ENCODE results near the gene SORL1.
"Not testable (repeated sequence)": the region's sequence is repeated elsewhere in the genome, so short reads cannot be mapped to it uniquely, and the experiment has no call there.

The SORL1 gene

DNA sequence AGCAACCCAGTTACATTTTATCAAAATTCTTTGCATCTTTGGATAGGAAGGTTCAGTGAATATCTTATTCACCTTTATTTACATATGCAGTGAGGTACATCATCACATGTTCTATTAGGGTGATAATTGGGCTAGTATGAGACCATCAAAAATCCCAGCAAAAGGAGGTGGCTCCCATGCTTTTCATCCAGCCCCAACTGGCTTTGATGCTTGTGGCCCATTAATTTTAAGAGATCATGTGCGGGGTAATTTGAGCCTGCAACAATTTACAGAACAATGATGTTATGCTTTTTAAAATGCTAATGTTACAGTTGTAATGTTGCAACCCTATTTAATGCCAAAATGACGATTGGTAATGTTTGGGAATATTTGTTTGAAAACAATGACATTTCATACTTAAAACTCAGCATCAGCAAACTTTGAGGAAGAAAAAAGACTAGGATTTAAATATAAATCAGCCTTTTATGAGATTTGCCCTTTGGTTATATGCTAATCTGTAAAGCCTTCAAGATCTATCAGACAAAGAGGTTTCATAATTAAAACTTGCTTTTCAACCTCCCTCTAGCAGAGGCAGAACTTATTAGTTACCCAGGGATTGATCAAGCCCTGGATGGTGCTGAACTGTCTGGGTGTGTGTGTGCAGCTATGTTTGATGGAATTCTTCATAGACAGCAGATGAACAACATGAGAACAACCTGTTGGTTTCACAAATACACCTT lies 184.1 kb downstream of the SORL1 start:
- H3K4me3 ChIP-seq (ENCODE audit: low read depth, low read length) = no peak overlapping the region
- H3K27me3 ChIP-seq (ENCODE audit: control insufficient read depth, insufficient read depth, low read length) = no peaks in the 10 kb centered on the region
- H3K36me3 ChIP-seq (ENCODE audit: control insufficient read depth, insufficient read depth, low read length) = peaks cover 10% of the 10 kb centered on the region
- H3K9me3 ChIP-seq (ENCODE audit: control insufficient read depth, insufficient read depth, low read depth, low read length) = no peaks in the 10 kb centered on the region
- no peak overlapping the region for H3K9ac ChIP-seq (ENCODE audit: low read length)
- peak overlapping the region; percentile 17; the same call in 1 of the 2 replicates for H3K27ac ChIP-seq (ENCODE audit: low read depth, low read length)
- H3K4me1 ChIP-seq (ENCODE audit: control insufficient read depth, insufficient read depth, low read length) = peaks cover 36% of the 10 kb centered on the region

DNA sequence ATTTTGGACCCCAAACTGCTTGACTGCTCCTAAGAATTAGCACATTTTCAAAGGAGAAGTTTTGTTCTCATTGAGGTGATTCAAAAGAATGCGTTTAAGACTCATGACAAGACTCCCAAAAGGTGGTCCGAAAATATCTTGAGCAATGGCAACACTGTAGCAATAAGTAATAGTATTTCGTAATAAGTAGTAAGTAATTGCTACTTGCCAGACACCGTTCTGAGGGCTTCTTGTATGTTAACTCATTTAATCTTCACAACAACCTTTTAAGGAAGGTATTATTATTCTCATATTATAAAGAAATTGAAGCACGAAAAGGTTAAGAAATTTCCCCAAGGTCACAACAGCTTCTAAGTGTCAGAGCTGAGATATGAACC lies 184.7 kb downstream of the SORL1 start:
- Histone ChIP-seq H3K9ac (ENCODE audit: low read length) (no peak overlapping the region), H3K36me3 (ENCODE audit: control insufficient read depth, insufficient read depth, low read length) (peaks cover 7% of the 10 kb centered on the region), H3K4me1 (ENCODE audit: control insufficient read depth, insufficient read depth, low read length) (peaks cover 36% of the 10 kb centered on the region), H3K9me3 (ENCODE audit: control insufficient read depth, insufficient read depth, low read depth, low read length) (no peaks in the 10 kb centered on the region), H3K27ac (ENCODE audit: low read depth, low read length) (peak overlapping the region; percentile 17; the same call in 1 of the 2 replicates), H3K27me3 (ENCODE audit: control insufficient read depth, insufficient read depth, low read length) (no peaks in the 10 kb centered on the region), H3K4me3 (ENCODE audit: low read depth, low read length) (peak overlapping the region; percentile 25; the same call in 1 of the 2 replicates)

DNA sequence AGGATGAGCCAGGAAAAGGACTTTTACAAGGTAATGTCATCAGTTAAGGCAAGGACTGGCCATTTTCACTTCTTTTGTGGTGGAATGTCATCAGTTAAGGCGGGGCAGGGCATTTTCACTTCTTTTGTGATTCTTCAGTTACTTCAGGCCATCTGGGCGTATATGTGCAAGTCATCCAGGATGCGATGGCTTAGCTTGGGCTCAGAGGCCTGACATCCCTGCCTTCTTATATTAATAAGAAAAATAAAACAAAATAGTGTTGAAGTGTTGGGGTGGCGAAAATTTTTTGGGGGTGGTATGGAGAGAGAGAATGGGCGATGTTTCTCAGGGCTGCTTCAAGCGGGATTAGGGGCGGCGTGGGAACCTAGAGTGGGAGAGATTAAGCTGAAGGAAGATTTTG lies 185.5 kb downstream of the SORL1 start:
- H3K36me3 ChIP-seq (ENCODE audit: control insufficient read depth, insufficient read depth, low read length); H3K27me3 ChIP-seq (ENCODE audit: control insufficient read depth, insufficient read depth, low read length); H3K4me3 ChIP-seq (ENCODE audit: low read depth, low read length); H3K27ac ChIP-seq (ENCODE audit: low read depth, low read length); H3K9me3 ChIP-seq (ENCODE audit: control insufficient read depth, insufficient read depth, low read depth, low read length); H3K9ac ChIP-seq (ENCODE audit: low read length): not testable (repeated sequence)
- peaks cover 36% of the 10 kb centered on the region for H3K4me1 ChIP-seq (ENCODE audit: control insufficient read depth, insufficient read depth, low read length)

DNA sequence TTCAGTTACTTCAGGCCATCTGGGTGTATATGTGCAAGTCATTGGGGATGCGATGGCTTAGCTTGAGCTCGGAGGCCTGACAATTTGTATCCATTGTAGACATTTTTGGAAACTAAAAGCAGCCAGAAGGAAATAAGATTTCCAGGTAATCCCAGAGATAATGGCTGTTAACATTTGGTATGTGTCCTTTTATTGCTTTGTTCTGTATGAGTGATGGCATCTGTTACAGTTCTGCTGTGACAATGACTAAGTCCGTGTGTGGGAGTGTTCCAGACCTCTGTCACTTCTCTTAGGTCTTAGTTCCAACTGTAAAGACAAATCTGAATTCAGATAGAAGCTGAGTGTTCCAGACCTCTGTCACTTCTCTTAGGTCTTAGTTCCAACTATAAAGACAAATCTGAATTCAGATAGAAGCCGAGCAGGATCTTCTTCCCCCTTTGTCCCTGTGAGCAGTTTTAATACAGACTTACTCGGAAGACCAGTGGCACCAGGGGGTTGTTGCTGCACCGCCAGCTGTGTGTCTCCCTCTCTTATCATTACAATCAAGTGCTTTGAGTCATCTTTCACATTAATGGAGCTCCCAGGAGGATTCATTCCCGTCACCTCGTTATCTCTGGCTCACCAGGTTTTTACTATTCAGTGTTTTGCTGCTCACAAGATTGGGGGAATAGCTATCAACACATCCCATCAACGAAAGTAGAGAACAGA lies 191.5 kb downstream of the SORL1 start:
- H3K4me1 ChIP-seq (ENCODE audit: control insufficient read depth, insufficient read depth, low read length) = peaks cover 24% of the 10 kb centered on the region
- peak overlapping the region; percentile 87 for H3K9ac ChIP-seq (ENCODE audit: low read length)
- no peaks in the 10 kb centered on the region for H3K27me3 ChIP-seq (ENCODE audit: control insufficient read depth, insufficient read depth, low read length)
- no peaks in the 10 kb centered on the region for H3K9me3 ChIP-seq (ENCODE audit: control insufficient read depth, insufficient read depth, low read depth, low read length)
- H3K4me3 ChIP-seq (ENCODE audit: low read depth, low read length) = peak overlapping the region; percentile 37; the same call in 1 of the 2 replicates
- H3K36me3 ChIP-seq (ENCODE audit: control insufficient read depth, insufficient read depth, low read length) = no peaks in the 10 kb centered on the region; the same call in 1 of the 2 replicates
- H3K27ac ChIP-seq (ENCODE audit: low read depth, low read length) = peak overlapping the region; percentile 64

DNA sequence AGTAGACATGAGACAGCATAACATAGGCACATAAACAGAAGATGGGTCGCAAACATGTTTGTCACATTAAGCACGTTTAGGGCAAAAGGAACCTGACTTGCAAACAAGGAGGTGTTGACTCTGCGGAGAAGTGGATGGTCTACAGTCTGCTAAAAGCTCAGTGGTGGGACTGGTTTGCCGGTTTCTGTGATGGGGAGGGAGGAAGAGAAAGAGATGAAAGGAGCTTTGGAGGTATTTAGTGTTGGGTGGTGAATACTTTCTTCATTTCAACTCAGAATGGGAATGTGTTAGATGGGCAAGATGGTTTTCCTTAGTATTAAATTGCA lies 192.0 kb downstream of the SORL1 start:
- H3K9ac ChIP-seq (ENCODE audit: low read length) = peak overlapping the region; percentile 87
- peak overlapping the region; percentile 37; the same call in 1 of the 2 replicates for H3K4me3 ChIP-seq (ENCODE audit: low read depth, low read length)
- H3K36me3 ChIP-seq (ENCODE audit: control insufficient read depth, insufficient read depth, low read length) = no peaks in the 10 kb centered on the region; the same call in 1 of the 2 replicates
- peaks cover 21% of the 10 kb centered on the region for H3K4me1 ChIP-seq (ENCODE audit: control insufficient read depth, insufficient read depth, low read length)
- H3K9me3 ChIP-seq (ENCODE audit: control insufficient read depth, insufficient read depth, low read depth, low read length) = no peaks in the 10 kb centered on the region
- peak overlapping the region; percentile 64; the same call in 1 of the 2 replicates for H3K27ac ChIP-seq (ENCODE audit: low read depth, low read length)
- no peaks in the 10 kb centered on the region for H3K27me3 ChIP-seq (ENCODE audit: control insufficient read depth, insufficient read depth, low read length)

DNA sequence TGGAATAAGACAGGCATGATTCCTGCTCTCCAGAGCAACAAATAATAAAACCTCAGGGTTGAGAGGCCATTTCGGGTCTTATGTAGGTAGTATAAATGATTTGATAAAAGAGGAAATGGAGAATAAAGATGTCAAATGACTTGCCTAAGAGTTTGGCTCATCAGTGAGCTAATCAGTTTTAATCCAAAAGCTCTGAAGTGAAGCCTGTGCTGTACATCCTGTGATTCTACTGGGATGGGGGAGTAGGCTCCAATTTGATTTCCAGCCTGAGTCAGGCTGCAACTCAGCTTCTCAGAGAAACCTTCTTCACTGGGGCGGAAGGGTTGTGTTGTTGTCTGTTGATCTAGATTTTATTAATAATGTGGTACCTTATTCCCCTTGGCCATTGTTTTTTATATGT lies 192.9 kb downstream of the SORL1 start:
- Histone ChIP-seq H3K36me3 (ENCODE audit: control insufficient read depth, insufficient read depth, low read length) (no peaks in the 10 kb centered on the region; the same call in 1 of the 2 replicates), H3K4me3 (ENCODE audit: low read depth, low read length) (no peak overlapping the region; the same call in 1 of the 2 replicates), H3K9ac (ENCODE audit: low read length) (no peak overlapping the region), H3K27ac (ENCODE audit: low read depth, low read length) (no peak overlapping the region; the same call in 1 of the 2 replicates), H3K4me1 (ENCODE audit: control insufficient read depth, insufficient read depth, low read length) (peaks cover 23% of the 10 kb centered on the region), H3K27me3 (ENCODE audit: control insufficient read depth, insufficient read depth, low read length) (no peaks in the 10 kb centered on the region), H3K9me3 (ENCODE audit: control insufficient read depth, insufficient read depth, low read depth, low read length) (no peaks in the 10 kb centered on the region)

DNA sequence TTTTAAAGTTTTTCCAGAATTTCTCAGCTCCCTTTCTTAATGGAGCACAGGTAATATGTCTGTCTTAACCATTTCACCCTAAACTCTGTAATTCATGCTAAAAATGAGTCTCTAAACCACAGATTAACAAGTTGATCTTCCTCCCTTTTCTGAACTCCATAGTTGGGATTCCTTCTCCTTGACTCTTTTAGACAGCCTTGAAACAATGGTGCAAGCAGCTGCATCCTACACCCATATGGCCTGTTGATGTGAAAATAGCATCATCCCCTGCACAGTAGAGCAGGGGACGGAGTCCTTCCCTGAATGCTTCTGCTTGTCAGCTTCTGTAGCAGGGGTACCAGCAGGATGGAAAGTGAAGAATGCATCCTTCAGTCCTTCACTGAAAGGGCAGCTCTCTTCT lies 193.5 kb downstream of the SORL1 start:
- Histone ChIP-seq H3K9ac (ENCODE audit: low read length) (no peak overlapping the region), H3K36me3 (ENCODE audit: control insufficient read depth, insufficient read depth, low read length) (no peaks in the 10 kb centered on the region), H3K9me3 (ENCODE audit: control insufficient read depth, insufficient read depth, low read depth, low read length) (no peaks in the 10 kb centered on the region), H3K27me3 (ENCODE audit: control insufficient read depth, insufficient read depth, low read length) (no peaks in the 10 kb centered on the region), H3K27ac (ENCODE audit: low read depth, low read length) (no peak overlapping the region), H3K4me1 (ENCODE audit: control insufficient read depth, insufficient read depth, low read length) (peaks cover 23% of the 10 kb centered on the region), H3K4me3 (ENCODE audit: low read depth, low read length) (no peak overlapping the region)

DNA sequence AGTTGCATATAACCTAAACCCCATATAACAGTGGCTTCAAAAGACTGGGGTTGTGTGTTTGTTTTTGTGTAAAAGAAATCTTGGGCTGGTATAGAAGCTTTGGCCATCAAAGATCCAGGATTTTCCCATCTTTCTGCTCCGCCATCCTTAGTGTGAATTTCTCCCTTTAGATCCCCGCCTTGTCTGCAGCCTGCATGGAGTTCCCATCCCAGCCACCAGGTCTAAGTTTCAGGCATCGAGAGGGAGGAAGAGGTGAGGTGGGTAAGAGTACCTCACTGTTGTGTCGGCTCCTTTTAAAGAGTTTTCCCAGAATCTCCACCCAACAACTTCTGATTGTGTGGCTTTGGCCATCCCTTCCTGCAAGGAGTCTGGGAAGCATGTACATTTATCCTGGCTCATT lies 196.2 kb downstream of the SORL1 start:
- H3K4me3 ChIP-seq (ENCODE audit: low read depth, low read length) = no peak overlapping the region
- H3K9ac ChIP-seq (ENCODE audit: low read length) = no peak overlapping the region
- no peaks in the 10 kb centered on the region for H3K9me3 ChIP-seq (ENCODE audit: control insufficient read depth, insufficient read depth, low read depth, low read length)
- peaks cover 34% of the 10 kb centered on the region for H3K4me1 ChIP-seq (ENCODE audit: control insufficient read depth, insufficient read depth, low read length)
- no peaks in the 10 kb centered on the region for H3K27me3 ChIP-seq (ENCODE audit: control insufficient read depth, insufficient read depth, low read length)
- H3K36me3 ChIP-seq (ENCODE audit: control insufficient read depth, insufficient read depth, low read length) = no peaks in the 10 kb centered on the region
- no peak overlapping the region for H3K27ac ChIP-seq (ENCODE audit: low read depth, low read length)

DNA sequence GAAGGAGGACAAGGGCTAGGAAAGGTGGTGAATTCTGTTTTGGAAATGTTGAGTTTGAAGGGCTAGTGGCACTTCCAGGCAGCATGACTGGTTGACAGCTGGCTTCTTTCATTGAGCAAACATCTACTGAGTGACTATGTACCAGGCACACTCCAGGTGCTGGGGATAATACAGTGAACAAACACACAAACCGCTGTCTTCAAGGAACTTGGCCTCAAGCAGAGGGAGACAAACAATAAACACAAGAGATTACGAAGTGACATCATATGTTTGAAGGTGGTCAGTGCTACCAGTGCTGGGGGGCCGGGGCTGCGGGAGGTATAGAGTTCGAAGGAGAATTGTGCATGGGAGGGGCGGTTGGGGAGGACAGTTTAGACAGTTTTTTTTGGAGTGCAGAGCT lies 197.7 kb downstream of the SORL1 start:
- Histone ChIP-seq H3K4me1 (ENCODE audit: control insufficient read depth, insufficient read depth, low read length) (peaks cover 39% of the 10 kb centered on the region), H3K9me3 (ENCODE audit: control insufficient read depth, insufficient read depth, low read depth, low read length) (no peaks in the 10 kb centered on the region), H3K9ac (ENCODE audit: low read length) (no peak overlapping the region), H3K4me3 (ENCODE audit: low read depth, low read length) (no peak overlapping the region), H3K27me3 (ENCODE audit: control insufficient read depth, insufficient read depth, low read length) (no peaks in the 10 kb centered on the region), H3K36me3 (ENCODE audit: control insufficient read depth, insufficient read depth, low read length) (no peaks in the 10 kb centered on the region), H3K27ac (ENCODE audit: low read depth, low read length) (no peak overlapping the region)

DNA sequence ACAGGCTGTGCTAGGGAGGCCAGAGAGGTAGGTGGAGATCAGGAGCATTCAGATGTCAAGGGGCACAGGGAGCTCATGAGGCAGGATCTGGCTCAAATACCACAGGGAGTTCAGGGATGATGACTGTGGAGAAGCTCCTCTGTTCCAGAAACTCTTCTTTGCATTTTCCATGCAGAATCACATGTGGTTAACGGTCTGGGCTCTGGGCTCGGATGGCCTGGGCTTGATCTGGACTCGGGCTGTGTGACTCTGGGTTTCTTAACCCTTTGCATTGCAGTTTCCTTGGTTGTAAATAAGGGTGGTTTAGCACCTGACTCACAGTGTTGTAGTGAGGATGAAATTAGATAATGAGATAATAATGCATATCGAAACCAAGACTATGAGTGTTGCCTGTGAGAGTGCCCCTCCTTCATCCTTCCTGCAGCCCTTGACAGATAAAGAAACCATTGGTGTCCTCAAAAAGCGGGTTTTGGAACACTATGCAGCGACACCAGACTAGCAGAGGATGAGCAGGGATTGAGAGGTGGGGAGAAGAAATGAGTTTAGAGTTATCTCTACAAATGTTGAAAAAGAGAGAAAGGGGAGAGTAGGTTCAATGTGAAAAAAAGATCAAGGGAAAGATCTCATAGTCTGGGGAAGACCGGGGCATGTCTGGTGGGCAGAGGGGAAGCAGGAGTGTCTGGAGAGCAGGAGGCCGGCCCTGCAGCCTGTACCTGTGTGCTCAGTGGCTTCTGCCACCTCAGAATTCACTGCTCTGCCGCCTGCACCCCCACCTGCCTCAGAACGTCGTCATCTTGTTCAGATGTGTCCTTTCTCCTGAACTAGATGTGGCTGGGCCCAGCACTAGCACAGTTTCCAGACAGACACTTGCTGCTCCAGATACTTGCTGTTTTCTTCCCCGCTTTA lies 198.5 kb downstream of the SORL1 start:
- Histone ChIP-seq H3K27ac (ENCODE audit: low read depth, low read length) (no peak overlapping the region), H3K36me3 (ENCODE audit: control insufficient read depth, insufficient read depth, low read length) (no peaks in the 10 kb centered on the region), H3K4me3 (ENCODE audit: low read depth, low read length) (no peak overlapping the region), H3K27me3 (ENCODE audit: control insufficient read depth, insufficient read depth, low read length) (no peaks in the 10 kb centered on the region), H3K4me1 (ENCODE audit: control insufficient read depth, insufficient read depth, low read length) (peaks cover 36% of the 10 kb centered on the region), H3K9me3 (ENCODE audit: control insufficient read depth, insufficient read depth, low read depth, low read length) (no peaks in the 10 kb centered on the region), H3K9ac (ENCODE audit: low read length) (no peak overlapping the region)

DNA sequence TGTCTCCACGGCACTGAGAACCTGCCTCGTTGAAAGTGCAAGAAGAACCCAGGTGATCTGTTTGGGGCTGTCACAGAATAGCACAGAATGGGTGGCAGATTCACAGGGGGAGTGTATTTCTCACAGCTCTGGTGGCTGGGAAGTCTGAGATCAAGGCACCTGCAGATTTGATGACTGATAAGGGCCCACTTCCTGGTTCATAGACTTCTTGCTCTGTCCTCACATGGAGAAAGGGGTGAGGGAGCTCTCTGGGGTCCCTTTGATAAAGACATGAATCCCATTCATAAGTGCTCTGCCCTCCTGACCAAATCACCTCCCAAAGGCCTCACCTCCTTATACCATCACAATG lies 199.1 kb downstream of the SORL1 start:
- H3K9me3 ChIP-seq (ENCODE audit: control insufficient read depth, insufficient read depth, low read depth, low read length) = no peaks in the 10 kb centered on the region
- H3K4me3 ChIP-seq (ENCODE audit: low read depth, low read length) = no peak overlapping the region
- no peaks in the 10 kb centered on the region for H3K27me3 ChIP-seq (ENCODE audit: control insufficient read depth, insufficient read depth, low read length)
- H3K36me3 ChIP-seq (ENCODE audit: control insufficient read depth, insufficient read depth, low read length) = no peaks in the 10 kb centered on the region
- peaks cover 36% of the 10 kb centered on the region for H3K4me1 ChIP-seq (ENCODE audit: control insufficient read depth, insufficient read depth, low read length)
- H3K27ac ChIP-seq (ENCODE audit: low read depth, low read length) = no peak overlapping the region
- H3K9ac ChIP-seq (ENCODE audit: low read length) = no peak overlapping the region

Data from HUES6 (cell line).